Measurements from ENCODE around the gene APOC4.

DNA sequence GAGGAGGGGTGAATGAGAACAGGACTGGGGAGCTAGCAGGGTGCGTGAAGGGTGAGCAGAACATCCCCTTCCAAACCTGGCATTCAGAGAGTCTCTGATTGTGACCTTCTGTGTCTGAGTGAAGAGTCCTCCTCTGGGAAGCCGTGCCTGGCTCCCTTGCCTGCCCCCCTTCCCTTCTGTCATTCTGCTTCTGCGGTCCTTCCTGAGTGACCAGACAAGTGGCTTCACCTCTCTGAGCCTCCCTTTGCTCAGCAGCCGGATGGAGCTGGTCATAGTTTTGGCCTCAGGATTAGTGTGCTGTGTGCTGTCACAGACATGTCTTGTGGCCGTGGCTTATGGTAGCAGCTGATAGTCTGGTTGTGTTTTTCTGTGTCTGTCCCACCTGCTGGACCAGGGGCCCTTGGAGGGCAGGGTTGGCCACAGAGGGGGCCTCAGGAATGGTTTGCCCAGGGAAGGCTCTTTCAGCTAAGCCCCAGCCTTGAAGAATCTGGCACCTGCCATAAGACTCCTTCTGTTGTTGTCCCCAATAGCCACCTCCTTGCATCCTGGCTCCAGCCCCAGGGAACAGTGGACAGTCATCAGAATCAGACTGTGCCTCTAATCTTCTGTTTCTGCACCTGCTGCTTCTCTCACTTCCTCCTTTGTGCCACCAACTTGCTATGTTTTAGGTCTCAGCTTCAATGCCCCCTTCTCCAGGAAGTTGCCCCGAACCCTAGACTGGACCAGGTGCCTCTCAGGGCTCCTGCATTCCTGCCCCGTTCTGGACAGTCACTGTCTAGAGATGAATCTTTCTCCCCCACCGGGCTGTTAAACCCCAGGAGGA is 19.1 kb downstream of the APOC4 start:
- TF ChIP-seq POLR2A (IDR thresholded peaks at IDR 0.05) (no peak), CTCF (IDR thresholded peaks at IDR 0.05) (no peak)

All from prostate gland (tissue), 2 donors.